ENCODE data around the gene NUB1.

Gene NUB1

DNA sequence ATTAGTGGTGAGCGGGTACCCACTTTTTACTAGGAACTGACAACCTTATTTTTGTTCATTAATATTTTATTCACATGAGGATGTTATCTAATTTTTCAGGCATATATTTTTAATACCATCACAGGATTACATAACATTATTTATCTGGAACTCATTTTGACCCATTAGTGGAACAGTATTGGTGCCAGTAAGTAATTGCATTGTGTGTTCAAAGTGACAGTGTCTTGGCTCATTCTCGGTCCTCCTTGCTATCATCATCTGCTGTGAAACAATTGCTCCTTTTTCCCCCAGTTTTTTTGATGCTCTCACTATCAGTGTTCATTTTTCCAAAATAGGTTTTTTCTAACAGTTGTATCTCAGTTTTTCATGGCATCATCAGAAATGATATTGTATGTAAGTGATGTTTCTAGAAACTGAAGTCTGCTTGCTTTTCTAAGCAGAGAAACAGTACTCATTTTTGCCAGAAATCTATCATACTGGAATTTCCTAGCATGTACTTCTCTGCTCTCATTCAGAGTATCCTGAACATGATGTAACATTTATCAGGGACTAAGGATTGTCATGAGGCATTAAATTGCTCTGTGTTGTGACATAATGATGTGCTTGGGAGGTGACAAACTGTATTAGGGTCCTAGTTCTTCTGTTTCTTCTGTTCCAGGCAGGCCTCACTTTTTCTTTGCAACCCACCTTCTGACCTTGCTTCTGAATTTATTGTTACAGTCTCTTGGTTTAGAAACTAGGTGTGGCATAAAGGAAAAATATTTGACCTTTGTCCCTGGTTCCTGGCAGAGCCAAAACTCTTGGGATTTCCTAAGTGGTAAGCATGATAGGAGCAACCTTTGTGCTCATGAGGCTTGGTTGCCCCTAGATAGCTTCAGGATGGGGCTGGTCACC, 4.2 kb downstream of the NUB1 start:
- no peak for DNase-seq
- no peak for TF ChIP-seq POLR2A (IDR thresholded peaks at IDR 0.05; ENCODE audit: low read length)
- no peak for TF ChIP-seq GATA1 (IDR thresholded peaks at IDR 0.05; ENCODE audit: low read depth, low read length)

GRCh38 chr7:151346470-151346769, 4.8 kb downstream of the NUB1 start:
- DNase-seq: peak in 1 of 2 experiments; percentile 22
- no peak for TF ChIP-seq GATA1 (IDR thresholded peaks at IDR 0.05; ENCODE audit: low read depth, low read length)
- no peak for TF ChIP-seq POLR2A (IDR thresholded peaks at IDR 0.05; ENCODE audit: low read length)

DNA sequence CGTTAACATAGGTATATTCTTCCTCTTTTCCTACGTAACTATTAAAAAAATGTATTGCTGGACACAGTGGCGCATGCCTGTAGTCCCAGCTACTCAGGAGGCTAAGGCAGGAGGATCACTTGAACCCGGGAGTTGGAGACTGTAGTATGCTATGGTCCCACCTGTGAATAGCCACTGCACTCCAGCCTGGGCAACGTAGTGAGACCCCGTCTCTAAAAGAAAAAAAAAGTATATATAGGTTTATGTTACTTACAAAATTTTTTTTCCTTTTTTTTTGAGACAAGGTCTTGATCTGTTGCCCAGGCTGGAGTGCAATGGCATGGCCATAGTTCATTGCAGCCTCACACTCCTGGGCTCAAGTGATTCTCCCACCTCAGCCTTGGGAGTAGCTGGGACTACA, 5.6 kb downstream of the NUB1 start:
- TF ChIP-seq GATA1 (IDR thresholded peaks at IDR 0.05; ENCODE audit: low read depth, low read length): no peak
- TF ChIP-seq POLR2A (IDR thresholded peaks at IDR 0.05; ENCODE audit: low read length): no peak
- DNase-seq: no peak

DNA sequence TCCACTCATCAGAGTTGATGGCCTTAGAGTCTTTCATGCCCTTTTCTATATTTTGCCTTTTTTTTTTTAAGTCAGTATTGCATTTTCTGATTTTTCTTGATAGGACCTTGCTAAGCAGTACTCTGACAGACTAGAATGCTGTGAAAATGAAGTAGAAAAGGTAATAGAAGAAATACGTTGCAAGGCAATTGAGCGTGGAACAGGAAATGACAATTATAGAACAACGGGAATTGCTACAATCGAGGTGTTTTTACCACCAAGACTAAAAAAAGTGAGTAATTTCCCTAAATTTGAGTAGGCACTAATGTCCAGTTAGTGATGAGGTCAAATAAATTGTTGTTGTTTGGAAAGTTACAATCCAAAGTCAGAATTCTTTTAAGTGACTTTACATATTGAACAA, 7.4 kb downstream of the NUB1 start:
- no peak for DNase-seq
- TF ChIP-seq POLR2A (IDR thresholded peaks at IDR 0.05; ENCODE audit: low read length) (no peak), GATA1 (IDR thresholded peaks at IDR 0.05; ENCODE audit: low read depth, low read length) (no peak)

DNA sequence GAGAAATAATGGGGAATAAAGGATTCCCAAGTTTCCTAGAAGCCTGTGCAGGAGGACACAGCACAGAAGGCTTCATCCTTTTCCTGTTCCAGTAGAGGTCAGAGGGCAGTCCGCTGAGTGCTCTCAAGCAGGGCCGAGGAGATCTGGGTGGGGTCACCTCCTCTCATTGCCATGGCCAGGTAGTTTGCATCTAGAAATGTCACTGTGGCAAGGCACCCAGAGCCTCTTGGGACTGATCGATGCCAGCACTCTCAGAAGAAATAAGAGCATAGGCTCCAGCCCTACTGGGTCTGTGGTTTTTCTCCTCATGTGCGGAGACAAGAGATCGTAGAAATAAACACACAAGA, 7.9 kb downstream of the NUB1 start:
- no peak for DNase-seq
- TF ChIP-seq POLR2A (IDR thresholded peaks at IDR 0.05; ENCODE audit: low read length): no peak
- no peak for TF ChIP-seq GATA1 (IDR thresholded peaks at IDR 0.05; ENCODE audit: low read depth, low read length)

- TF ChIP-seq GATA1 (IDR thresholded peaks at IDR 0.05; ENCODE audit: low read depth, low read length): no peak
- TF ChIP-seq POLR2A (IDR thresholded peaks at IDR 0.05; ENCODE audit: low read length): no peak
- peak; percentile 40 to 62 for DNase-seq
Measured at GRCh38 chr7:151351027-151351426, 9.4 kb downstream of the NUB1 start.

DNA sequence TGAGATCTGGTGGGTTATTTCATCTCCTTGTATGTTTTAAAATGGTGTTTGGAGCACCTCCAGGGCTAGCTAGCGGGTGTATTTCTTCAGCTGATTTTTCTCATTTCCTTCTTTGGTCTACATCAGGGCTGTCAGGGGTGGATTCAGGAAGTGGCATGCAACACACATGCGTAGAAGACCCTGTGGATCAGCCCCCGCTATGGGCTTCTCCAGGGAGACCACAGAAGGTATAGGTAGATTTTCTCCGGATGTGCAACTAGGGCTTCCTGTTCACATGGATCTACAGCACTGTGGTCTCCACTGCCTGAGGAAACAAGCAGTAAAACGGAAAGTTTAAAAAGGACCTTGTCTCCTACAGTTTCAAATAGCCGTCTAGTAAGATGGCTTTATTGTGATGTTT, 10.4 kb downstream of the NUB1 start:
- DNase-seq: no peak

DNA sequence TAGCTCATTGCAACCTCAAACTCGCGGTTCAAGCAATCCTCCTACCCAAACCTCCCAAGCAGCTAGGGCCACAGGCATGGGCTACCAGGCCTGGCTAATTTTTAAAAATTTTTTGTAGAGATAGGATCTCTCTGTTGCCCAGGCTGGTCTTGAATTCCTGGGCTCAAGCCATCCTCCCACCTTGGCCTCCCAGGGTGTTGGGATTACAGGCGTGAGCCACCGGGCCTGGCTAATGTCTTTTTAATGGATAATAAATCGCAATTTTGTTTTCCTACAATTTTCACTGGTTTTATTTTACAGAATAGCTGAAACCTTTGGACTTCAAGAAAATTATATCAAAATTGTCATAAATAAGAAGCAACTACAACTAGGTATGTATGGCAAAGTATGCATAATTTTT, 10.9 kb downstream of the NUB1 start:
- TF ChIP-seq POLR2A (IDR thresholded peaks at IDR 0.05; ENCODE audit: low read length) (no peak), GATA1 (IDR thresholded peaks at IDR 0.05; ENCODE audit: low read depth, low read length) (no peak)
- DNase-seq: no peak

More for the DNA sequence above, 10.4 kb downstream of the NUB1 start:
- TF ChIP-seq GATA1 (IDR thresholded peaks at IDR 0.05; ENCODE audit: low read depth, low read length) (no peak), POLR2A (IDR thresholded peaks at IDR 0.05; ENCODE audit: low read length) (no peak)

- no peak for TF ChIP-seq POLR2A (IDR thresholded peaks at IDR 0.05; ENCODE audit: low read length)
- TF ChIP-seq GATA1 (IDR thresholded peaks at IDR 0.05; ENCODE audit: low read depth, low read length): no peak
- DNase-seq: peak in 1 of 2 experiments; percentile 17
Measured at GRCh38 chr7:151361193-151361959, 19.8 kb downstream of the NUB1 start.

DNA sequence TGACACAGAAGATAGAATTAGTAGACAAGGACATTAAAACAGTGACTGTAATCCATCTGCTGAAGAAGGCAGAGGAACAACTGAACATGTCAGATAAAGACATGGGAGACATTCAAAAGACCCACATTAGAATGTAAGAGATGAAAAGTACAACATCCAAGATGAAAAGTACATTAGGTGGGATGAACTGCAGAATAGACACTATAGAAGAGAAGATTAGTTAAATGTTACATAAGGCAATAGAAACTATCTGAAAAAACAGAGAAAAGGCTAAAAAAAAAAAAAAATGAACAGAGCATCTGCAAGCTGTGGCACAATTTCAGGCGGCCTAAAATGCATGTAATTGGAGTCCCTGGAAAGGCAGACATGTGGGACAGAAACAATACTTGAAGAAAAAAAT, 21.6 kb downstream of the NUB1 start:
- no peak for DNase-seq
- TF ChIP-seq GATA1 (IDR thresholded peaks at IDR 0.05; ENCODE audit: low read depth, low read length) (no peak), POLR2A (IDR thresholded peaks at IDR 0.05; ENCODE audit: low read length) (no peak)

GRCh38 chr7:151366166-151366879, 24.7 kb downstream of the NUB1 start:
- no peak for DNase-seq
- TF ChIP-seq GATA1 (IDR thresholded peaks at IDR 0.05; ENCODE audit: low read depth, low read length) (no peak), POLR2A (IDR thresholded peaks at IDR 0.05; ENCODE audit: low read length) (no peak)

DNA sequence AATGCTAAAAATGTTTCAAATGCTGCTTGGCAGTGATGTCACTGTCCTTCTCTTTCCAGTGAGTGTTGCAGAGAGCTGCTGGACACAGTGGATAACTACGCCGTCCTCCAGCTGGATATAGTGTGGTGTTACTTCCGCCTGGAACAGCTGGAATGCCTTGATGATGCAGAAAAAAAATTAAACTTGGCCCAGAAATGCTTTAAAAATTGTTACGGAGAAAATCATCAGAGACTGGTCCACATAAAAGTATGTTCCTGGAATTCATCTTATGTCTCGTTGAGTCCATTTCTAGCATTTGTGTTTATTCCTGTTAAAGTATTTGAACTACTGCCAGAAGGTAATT, 25.2 kb downstream of the NUB1 start:
- no peak for DNase-seq
- TF ChIP-seq POLR2A (IDR thresholded peaks at IDR 0.05; ENCODE audit: low read length): no peak
- TF ChIP-seq GATA1 (IDR thresholded peaks at IDR 0.05; ENCODE audit: low read depth, low read length): no peak

- no peak for TF ChIP-seq GATA1 (IDR thresholded peaks at IDR 0.05; ENCODE audit: low read depth, low read length)
- no peak for TF ChIP-seq POLR2A (IDR thresholded peaks at IDR 0.05; ENCODE audit: low read length)
- no peak for DNase-seq
Measured at GRCh38 chr7:151367284-151367683, 25.7 kb downstream of the NUB1 start.

DNA sequence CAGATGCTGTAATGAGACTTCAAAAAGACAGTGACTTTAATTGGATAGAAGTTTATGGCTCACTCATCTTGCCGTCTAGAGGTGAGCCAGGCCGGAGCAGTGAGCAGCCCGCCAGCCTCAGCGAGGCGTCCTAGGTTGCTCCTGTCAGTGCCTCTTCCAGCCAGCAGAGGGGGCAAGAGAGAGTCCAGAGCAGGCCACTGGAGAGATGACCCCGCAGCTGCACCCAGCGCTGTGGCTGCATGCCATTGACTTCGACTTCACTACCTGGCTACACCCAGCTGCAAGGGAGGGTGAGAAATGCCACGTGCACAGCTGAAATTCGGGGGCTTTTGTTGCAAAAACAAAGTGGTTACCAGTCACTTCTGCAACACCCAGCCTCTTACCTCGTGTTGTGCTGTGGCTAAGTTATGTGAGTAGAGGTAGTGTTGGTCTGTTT, 26.5 kb downstream of the NUB1 start:
- TF ChIP-seq POLR2A (IDR thresholded peaks at IDR 0.05; ENCODE audit: low read length) (no peak), GATA1 (IDR thresholded peaks at IDR 0.05; ENCODE audit: low read depth, low read length) (no peak)
- peak; percentile 71 to 83 for DNase-seq
